ENCODE data around the gene ACTG1.

DNA sequence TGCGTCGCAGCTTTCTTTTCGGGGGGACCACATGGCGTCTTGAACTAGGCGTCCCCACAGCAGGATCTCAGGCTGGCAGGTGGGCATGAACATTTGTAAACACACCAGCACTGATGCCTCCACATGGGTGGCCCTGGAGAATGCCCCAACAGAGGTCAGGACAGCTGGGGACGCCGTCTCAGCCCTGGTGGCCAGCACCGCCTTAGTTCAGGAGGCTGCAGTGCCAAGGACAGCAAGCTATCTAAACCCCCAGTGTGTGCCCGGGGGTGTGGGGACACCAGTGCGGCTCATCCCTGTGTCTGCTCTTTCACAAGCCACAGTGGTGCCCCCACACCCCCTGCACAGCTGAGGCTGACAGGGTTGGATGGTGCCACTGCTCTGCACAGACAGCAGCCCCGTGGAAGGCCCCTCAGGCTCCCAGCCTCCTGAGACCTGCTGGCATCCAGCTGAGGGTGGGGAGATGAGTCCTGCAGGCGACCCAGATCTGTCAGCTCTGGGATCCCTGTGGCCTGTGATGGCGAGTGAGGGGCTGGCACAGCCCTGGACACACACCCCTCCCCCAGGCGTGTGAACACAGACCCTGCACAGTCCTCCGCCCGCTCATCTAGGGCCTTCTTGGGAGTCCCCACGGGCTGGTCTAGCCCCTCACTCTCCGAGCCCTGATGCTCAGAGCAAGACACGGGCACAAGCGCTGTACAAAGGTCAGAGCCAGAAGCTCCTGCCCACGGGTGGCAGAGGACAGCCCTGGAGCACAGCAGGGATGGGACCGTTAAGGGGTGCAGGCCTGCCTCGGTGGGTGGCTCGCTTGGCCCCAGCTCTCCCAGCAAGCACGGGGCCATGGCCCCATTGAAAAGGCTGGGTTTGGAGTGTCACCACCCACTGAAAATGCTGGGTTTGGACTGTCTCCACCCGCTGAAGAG is 26.3 kb upstream of the ACTG1 start:
- TF ChIP-seq, protein P1, sequence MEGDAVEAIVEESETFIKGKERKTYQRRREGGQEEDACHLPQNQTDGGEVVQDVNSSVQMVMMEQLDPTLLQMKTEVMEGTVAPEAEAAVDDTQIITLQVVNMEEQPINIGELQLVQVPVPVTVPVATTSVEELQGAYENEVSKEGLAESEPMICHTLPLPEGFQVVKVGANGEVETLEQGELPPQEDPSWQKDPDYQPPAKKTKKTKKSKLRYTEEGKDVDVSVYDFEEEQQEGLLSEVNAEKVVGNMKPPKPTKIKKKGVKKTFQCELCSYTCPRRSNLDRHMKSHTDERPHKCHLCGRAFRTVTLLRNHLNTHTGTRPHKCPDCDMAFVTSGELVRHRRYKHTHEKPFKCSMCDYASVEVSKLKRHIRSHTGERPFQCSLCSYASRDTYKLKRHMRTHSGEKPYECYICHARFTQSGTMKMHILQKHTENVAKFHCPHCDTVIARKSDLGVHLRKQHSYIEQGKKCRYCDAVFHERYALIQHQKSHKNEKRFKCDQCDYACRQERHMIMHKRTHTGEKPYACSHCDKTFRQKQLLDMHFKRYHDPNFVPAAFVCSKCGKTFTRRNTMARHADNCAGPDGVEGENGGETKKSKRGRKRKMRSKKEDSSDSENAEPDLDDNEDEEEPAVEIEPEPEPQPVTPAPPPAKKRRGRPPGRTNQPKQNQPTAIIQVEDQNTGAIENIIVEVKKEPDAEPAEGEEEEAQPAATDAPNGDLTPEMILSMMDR (conservative IDR thresholded peaks at IDR 0.05; ENCODE audit: low read length) = no peak
- TF ChIP-seq EZH2phosphoT487 (IDR thresholded peaks at IDR 0.05; ENCODE audit: borderline replicate concordance, low read depth, low read length) = no peak
